GM21619 (cell line): ENCODE measurements around the gene HOXB4.
"Not testable (repeated sequence)": the region's sequence is repeated elsewhere in the genome, so short reads cannot be mapped to it uniquely, and the experiment has no call there.

Source experiments
- ATAC-seq: cut with Tn5 transposase; IDR thresholded peaks from one replicate; pipeline ENCODE4 v1.9.1; 2021; ENCODE audit not compliant: unreplicated experiment

Gene HOXB4

DNA sequence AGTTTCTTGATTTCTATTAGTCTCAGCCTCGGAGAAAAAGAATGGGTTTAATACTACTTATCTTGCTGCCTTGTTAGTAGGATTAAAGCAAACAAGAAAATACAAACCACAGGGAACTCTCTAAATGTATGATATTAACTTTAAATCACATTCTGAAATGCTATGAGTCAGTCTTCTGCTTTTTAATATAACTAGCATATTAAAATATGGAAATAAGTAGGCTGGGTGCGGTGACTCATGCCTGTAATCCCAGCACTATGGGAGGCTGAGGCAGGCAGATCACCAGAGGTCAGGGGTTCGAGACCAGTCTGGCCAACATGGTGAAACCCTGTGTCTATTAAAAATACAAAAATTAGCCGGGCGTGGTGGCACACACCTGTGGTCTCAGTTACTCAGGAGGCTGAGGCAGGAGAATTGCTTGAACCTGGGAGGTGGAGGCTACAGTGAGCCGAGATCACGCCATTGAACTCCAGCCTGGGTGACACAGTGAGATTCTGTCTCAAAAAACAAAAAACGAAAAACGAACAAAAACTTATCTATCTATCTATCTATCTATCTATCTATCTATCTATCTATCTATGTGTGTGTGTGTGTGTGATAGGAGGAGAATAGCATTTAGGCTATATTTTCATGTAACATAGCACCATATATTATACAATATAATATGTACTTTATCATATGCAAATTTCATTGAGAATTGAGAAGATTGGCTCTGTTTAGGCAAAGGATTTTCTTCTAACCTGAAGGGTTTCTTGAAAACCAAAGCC, 42.2 kb downstream of the HOXB4 start:
- not testable (repeated sequence) for ATAC-seq

DNA sequence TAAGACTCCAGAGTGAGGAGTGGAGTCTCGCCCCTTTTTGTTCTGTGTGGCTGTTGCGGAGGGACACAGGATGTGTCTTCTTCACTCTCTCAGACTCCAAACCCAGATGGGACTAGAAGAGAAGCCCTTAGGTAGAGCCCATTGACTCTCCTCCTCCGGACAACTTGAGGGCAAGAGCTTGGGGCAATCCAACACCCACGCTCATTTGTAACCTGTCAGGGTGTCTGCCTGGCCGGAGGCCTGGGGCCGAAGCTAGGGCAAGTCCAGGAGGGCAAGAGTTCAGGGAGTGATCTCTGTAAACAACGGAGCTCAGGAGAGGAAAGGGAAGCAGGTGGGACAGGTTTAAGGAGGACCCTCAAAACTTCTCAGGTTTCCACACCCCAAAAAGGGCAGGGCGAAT, 45.9 kb downstream of the HOXB4 start:
- no peak for ATAC-seq

DNA sequence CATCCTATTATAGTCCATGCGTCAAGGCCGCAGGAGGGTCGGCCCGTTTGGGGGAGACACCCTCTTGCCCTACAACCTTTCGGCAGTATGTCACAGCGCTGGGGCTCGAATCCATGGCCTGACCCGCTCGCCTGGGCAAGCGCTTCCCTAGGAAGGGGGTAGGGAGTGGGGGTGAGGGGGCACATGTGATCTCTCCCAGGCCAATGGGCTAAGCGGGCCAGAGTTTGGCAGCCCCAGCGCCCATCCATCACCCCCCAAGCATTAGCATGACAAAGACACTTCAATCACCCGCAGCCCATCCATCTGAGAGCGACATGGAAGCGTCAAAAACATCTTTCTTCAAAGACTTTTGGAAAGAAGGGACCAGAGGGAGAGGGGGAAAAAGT, 47.3 kb downstream of the HOXB4 start, which contains the start of gene HOXB1:
HOXB1 (minus strand) TSS at position 125 of the 386 bp plus-strand sequence; CDS start at position 18, 107 bp downstream.
- no peak for ATAC-seq

DNA sequence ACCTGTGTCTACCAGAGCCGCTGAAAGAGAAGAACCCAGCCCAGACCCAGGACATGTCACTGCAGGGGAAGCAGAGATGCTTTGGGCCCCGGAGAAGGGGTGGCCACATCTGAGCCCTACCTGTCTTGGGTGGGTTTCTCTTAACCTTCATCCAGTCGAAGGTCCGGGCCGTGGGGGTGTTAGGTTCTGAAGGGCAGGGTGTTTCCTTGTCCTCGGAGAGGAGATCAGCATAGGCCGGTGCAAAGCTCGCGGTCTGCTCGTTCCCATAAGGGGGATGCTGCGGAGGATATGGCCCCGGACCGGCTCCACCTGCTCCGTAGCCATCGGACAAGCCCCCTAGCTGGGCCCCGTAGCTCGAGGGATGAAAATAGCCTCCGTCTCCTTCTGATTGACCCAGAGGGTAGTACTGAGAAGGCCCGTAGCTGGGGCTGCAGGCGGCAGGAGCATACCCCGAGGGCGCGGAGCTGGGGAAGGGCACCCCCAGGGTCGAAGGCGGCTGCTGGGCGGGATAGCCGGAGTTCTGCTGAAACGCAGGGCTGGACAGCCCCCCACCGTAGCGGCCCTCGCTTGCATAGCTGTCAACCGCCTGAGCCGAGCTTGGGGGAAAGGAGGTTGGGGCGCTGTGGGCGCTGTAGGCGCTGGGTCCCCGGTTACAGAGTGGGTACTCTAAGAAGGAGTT, 47.8 kb downstream of the HOXB4 start:
- ATAC-seq, result no peak

- ATAC-seq, result no peak
These were observed 48.5 kb downstream of the HOXB4 start for GRCh38 chr17:48529683-48530009.

DNA sequence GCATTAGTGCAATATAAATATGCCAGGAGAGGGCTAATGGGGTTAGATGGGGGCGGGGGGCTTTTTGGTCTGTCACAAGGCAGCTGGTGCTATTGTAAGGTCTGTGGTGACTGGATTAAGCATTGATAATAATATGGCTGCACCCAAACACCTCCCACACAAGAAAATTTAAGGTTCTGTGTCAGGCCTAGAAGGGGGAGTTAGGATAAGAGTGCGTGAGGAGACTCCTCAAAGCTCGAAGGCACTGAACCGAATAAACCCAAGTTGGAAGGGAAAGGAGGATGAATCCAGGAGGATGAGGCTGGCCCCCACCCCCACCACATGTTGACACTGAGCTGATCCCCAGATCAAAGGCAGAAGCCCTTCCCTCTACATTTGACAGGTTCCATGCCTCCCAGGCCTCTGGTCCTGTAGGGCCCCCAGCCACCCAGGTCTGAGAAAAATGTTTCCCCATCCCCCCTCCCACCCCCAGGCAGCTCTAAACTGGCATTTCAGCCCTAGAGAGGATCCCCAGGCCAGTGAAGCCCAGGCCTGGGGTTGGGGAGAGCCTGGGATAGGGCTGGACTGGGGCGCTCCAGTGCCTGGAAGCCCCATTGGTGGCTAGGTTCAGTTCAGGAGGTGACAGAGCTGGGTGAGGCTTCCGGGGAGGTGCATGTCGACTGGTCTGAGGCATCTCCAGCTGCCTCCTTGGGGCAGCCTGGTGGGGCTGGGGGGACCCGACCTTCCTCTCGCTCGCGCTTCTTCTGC, 49.0 kb downstream of the HOXB4 start:
- no peak for ATAC-seq

DNA sequence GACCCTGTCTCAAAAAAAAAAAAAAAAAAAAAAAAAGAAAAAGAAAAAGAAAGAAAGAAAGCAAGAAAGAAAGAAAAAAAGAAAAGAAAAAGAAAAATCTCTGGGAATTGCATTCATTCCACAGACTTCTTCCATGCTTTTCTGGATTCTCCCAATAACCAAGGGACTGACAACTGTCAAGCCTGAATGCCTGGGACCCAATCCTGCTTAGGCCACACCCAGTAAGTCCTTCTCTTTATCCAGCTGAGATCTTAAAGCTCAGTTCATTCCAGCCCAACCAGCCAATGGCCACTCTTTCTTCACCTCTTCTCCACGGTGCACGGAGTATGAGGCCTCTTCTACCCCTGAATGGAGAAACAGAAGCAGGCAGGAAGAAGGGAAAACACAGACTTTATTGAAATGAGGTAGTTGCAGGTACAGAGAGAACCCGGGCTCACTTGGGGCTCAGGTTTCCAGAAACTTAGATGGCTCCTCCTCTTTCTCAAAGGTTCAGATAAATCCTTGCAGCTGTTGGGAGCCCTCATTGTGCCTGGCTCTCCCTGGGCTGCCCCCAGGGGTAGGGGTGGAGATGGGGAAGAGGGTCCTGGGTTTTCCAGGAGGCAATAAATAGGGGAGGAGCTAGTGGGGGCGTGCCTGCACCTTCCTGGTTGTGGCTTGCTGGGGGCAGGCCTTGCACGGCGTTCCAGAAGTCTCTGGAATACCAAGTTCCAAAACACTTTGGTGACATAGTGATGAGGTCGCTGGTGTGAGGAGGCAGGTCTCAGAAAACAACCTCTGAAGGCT, 49.8 kb downstream of the HOXB4 start:
- no peak for ATAC-seq

DNA sequence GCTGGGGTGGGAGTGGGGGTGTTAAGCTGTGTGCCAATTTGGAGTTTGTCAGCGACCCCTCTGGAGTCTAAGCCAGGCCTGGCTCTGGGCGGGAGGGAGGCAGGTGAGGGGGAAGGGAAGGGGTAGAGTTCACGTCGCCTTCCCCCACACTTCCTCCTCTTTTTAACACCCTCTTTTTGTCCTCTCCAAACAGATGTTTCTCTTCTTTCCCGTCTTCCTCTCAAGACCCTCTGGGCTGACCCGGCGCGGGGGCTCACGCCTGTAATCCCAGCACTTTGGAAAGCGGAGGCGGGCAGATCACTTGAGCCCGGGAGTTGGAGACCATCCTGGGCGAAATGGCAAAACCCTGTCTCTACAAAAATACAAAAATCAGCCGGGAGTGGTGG, 50.6 kb downstream of the HOXB4 start:
- no peak for ATAC-seq

DNA sequence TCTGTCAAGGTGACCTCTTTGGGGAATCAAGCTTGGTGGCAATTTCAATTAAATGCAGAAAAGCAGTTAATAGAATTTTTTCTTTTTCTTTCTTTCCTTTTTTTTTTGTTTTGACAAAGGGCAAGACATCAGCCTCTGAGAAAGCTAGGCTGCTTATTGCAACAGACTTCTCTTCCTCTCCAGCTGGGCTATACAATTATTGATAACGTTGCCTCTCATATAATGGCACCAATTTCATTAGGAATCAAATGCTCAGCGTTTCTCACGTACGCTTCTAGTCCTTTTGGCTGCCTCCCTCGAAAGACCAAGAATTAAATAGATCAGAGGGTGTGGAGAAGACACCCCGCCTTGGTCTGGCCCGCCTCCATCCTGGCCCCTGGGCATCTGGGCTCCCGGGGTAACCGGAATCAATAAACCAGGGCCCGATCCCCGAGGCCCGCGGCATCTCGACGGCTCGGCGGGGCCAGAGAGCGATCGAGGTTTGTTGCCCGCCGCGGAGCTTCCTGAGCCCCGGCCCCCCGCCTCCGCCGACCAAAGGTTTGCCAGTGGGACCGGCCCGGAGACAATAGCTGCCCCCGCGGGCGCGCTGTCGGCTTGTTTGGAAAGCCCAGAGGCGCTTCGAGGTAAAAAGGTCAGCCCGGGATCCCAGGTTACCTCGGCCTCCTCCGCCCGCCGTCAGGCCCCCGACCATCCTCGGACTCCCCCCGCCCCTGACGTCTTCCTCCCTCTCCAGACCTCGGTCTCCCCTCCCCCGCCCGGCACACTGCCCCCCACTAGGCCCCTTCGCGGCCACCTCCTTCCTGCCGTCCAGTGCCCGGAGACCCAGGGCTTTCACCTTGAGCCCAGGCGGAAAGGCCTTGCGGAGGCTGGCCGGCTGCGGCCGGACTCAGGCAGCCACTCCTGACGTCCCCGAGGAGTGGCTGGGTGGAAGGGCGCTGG, 51.3 kb downstream of the HOXB4 start:
- ATAC-seq, result no peak
